Prostate gland (tissue), 2 donors: Measurements from ENCODE around the gene SON. TPM values are rescaled to one million over a fixed set of nuclear protein-coding genes. Genes with fewer than 3 reads are reported as not detected.

Experiments used
- DNase-seq: peaks from one replicate; pipeline ENCODE4 v3.0.0-alpha.2; 2019; ENCODE audit warnings: low spot score
- H3K27ac ChIP-seq, 2 donors: fragments of 200-600 bp; sonication (generic); 2 replicates each; pipeline ENCODE4 v1.5.1; 2017 to 2019
- H3K27me3 ChIP-seq: fragments of 200-600 bp; sonication (generic); replicated peaks from 2 replicates; pipeline ENCODE4 v1.5.1; 2019; ENCODE audit not compliant: insufficient read depth
- H3K36me3 ChIP-seq, 2 donors: fragments of 200-600 bp; sonication (generic); 1 replicate in 1 of 2; 2 replicates in 1 of 2; pipeline versions ENCODE4 v1.5.1 to v1.8.1; 2017 to 2019
- H3K4me1 ChIP-seq: fragments of 200-600 bp; sonication (generic); replicated peaks from 2 replicates; pipeline ENCODE4 v1.5.1; 2019
- H3K4me3 ChIP-seq, 2 donors: fragments of 200-600 bp; sonication (generic); 2 replicates each; pipeline ENCODE4 v1.5.1; 2017 to 2019
- H3K9me3 ChIP-seq: fragments of 200-600 bp; sonication (generic); 2 replicates; pipeline ENCODE4 v1.5.1; 2017
- POLR2A ChIP-seq: fragments of 450-650 bp; IDR thresholded peaks from one replicate; pipeline ENCODE4 v1.6.1; 2016; ENCODE audit warnings: antibody characterized with exemption, mild to moderate bottlenecking
- POLR2AphosphoS5 ChIP-seq: sonication (generic); formaldehyde crosslinking; IDR thresholded peaks from one replicate; pipeline ENCODE4 v1.6.1; 2017; ENCODE audit warnings: antibody characterized with exemption
- WGBS: methylation state at CpG from one replicate; pipeline ENCODE4 v1.1.5; 2018; 5-methylcytosine and 5-hydroxymethylcytosine counted together
- intact Hi-C: fragments of 100-400 bp; cut with DNase I; formaldehyde crosslinking; loops from one replicate; pipeline ENCODE4 v1.14.2; 2022
- total RNA-seq, 2 donors: library from RNA; depleted of rRNA; stranded (reverse); fragments of >200 nt; gene quantifications; one replicate each; pipeline ENCODE4 v1.1.0, GENCODE V29; 2016
- TF ChIP-seq, protein P1 (sequence below), 4 experiments: fragments of 200-600 bp in 2 of 4; fragments of 450-650 bp in 2 of 4; sonication (generic) in 2 of 4; IDR thresholded peaks; 1 replicate in 3 of 4; 2 replicates in 1 of 4; pipeline ENCODE4 v1.5.1; 2016 to 2019; ENCODE audit warnings: antibody characterized with exemption in 4 of 4, mild to moderate bottlenecking in 2 of 4, moderate library complexity in 2 of 4

The SON gene
- total RNA-seq, 2 donors from 2014 or later, result 213 to 222 TPM

DNA sequence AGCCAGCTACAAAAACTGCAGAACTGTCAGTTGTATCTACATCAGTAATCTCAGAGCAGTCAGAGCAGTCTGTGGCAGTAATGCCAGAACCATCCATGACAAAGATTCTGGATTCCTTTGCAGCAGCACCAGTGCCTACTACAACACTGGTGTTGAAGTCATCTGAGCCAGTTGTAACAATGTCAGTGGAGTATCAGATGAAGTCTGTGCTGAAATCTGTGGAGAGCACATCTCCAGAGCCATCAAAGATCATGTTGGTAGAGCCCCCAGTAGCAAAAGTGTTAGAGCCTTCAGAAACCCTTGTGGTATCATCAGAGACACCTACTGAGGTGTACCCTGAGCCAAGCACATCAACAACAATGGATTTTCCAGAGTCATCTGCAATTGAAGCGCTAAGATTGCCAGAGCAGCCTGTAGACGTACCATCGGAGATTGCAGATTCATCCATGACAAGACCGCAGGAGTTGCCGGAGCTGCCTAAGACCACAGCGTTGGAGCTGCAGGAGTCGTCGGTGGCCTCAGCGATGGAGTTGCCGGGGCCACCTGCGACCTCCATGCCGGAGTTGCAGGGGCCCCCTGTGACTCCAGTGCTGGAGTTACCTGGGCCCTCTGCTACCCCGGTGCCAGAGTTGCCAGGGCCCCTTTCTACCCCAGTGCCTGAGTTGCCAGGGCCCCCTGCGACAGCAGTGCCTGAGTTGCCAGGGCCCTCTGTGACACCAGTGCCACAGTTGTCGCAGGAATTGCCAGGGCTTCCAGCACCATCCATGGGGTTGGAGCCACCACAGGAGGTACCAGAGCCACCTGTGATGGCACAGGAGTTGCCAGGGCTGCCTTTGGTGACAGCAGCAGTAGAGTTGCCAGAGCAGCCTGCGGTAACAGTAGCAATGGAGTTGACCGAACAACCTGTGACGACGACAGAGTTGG lies 7.3 kb downstream of the SON start:
- H3K4me3 ChIP-seq, result no peak overlapping the region

DNA sequence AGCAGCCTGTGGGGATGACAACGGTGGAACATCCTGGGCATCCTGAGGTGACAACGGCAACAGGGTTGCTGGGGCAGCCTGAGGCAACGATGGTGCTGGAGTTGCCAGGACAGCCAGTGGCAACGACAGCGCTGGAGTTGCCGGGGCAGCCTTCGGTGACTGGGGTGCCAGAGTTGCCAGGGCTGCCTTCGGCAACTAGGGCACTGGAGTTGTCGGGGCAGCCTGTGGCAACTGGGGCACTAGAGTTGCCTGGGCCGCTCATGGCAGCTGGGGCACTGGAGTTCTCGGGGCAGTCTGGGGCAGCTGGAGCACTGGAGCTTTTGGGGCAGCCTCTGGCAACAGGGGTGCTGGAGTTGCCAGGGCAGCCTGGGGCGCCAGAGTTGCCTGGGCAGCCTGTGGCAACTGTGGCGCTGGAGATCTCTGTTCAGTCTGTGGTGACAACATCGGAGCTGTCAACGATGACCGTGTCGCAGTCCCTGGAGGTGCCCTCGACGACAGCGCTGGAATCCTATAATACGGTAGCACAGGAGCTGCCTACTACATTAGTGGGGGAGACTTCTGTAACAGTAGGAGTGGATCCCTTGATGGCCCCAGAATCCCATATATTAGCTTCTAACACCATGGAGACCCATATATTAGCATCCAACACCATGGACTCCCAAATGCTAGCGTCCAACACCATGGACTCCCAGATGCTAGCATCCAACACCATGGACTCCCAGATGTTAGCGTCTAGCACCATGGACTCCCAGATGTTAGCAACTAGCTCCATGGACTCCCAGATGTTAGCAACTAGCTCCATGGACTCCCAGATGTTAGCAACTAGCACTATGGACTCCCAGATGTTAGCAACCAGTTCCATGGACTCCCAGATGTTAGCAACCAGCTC lies 8.2 kb downstream of the SON start:
- WGBS, result 95% methylated on average over 23 of the region's 23 CpGs

More for the DNA sequence above, 7.3 kb downstream of the SON start:
- intact Hi-C loops, result no loop called here
- Histone ChIP-seq H3K27ac (no peak overlapping the region), H3K27me3 (no peaks in the 10 kb centered on the region), H3K36me3 (peaks cover 26 to 28% of the 10 kb centered on the region in 2 donors), H3K4me1 (peaks cover 5% of the 10 kb centered on the region), H3K9me3 (no peaks in the 10 kb centered on the region)
- no peak for TF ChIP-seq POLR2A
- TF ChIP-seq, protein P1, sequence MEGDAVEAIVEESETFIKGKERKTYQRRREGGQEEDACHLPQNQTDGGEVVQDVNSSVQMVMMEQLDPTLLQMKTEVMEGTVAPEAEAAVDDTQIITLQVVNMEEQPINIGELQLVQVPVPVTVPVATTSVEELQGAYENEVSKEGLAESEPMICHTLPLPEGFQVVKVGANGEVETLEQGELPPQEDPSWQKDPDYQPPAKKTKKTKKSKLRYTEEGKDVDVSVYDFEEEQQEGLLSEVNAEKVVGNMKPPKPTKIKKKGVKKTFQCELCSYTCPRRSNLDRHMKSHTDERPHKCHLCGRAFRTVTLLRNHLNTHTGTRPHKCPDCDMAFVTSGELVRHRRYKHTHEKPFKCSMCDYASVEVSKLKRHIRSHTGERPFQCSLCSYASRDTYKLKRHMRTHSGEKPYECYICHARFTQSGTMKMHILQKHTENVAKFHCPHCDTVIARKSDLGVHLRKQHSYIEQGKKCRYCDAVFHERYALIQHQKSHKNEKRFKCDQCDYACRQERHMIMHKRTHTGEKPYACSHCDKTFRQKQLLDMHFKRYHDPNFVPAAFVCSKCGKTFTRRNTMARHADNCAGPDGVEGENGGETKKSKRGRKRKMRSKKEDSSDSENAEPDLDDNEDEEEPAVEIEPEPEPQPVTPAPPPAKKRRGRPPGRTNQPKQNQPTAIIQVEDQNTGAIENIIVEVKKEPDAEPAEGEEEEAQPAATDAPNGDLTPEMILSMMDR (IDR thresholded peaks at IDR 0.05), result no peak
- TF ChIP-seq POLR2AphosphoS5, result no peak
- WGBS, result 98% methylated on average over 8 of the region's 19 CpGs
- no peak for DNase-seq

GRCh38 chr21:33551664-33552063 lies 8.8 kb downstream of the SON start:
- H3K4me3 ChIP-seq, result no peak overlapping the region
- TF ChIP-seq, protein P1 (IDR thresholded peaks at IDR 0.05), result no peak
- TF ChIP-seq POLR2A (no peak), POLR2AphosphoS5 (no peak)
- DNase-seq, result no peak
- H3K27me3 ChIP-seq, result no peaks in the 10 kb centered on the region
- 100% methylated on average over 2 of the region's 2 CpGs for WGBS
- peaks cover 26 to 28% of the 10 kb centered on the region in 2 donors for H3K36me3 ChIP-seq
- intact Hi-C loops, result no loop called here
- no peak overlapping the region for H3K27ac ChIP-seq
- no peaks in the 10 kb centered on the region for H3K4me1 ChIP-seq
- no peaks in the 10 kb centered on the region for H3K9me3 ChIP-seq

More for the DNA sequence above, 8.2 kb downstream of the SON start:
- peaks cover 26 to 28% of the 10 kb centered on the region in 2 donors for H3K36me3 ChIP-seq
- no peaks in the 10 kb centered on the region for H3K9me3 ChIP-seq
- H3K4me1 ChIP-seq, result peaks cover 4% of the 10 kb centered on the region
- intact Hi-C loops, result no loop called here
- no peak overlapping the region for H3K27ac ChIP-seq
- TF ChIP-seq, protein P1 (IDR thresholded peaks at IDR 0.05), result no peak
- TF ChIP-seq POLR2A, result no peak
- no peak for TF ChIP-seq POLR2AphosphoS5
- DNase-seq, result no peak
- no peaks in the 10 kb centered on the region for H3K27me3 ChIP-seq
- H3K4me3 ChIP-seq, result no peak overlapping the region

- no peaks in the 10 kb centered on the region for H3K9me3 ChIP-seq
- no peak overlapping the region for H3K4me3 ChIP-seq
- no peak overlapping the region for H3K27ac ChIP-seq
- no peak for DNase-seq
- H3K27me3 ChIP-seq, result no peaks in the 10 kb centered on the region
- intact Hi-C loops, result no loop called here
- 96% methylated on average over 24 of the region's 24 CpGs for WGBS
- peaks cover 26 to 29% of the 10 kb centered on the region in 2 donors for H3K36me3 ChIP-seq
- H3K4me1 ChIP-seq, result no peaks in the 10 kb centered on the region
- TF ChIP-seq, protein P1 (IDR thresholded peaks at IDR 0.05), result no peak
- no peak for TF ChIP-seq POLR2AphosphoS5
- no peak for TF ChIP-seq POLR2A
These were observed 9.5 kb downstream of the SON start for GRCh38 chr21:33552093-33552998.
